Nephron progenitor cell (in vitro differentiated cells): ENCODE data around the gene NCOA7.

Experiments
- DNase-seq: peaks from one replicate; pipeline ENCODE4 v3.0.0; 2021
- H3K27ac Mint-ChIP-seq: 2 replicates; pipeline ENCODE4 v1.8.0; 2021; ENCODE audit warnings: mild to moderate bottlenecking, moderate library complexity, mixed read lengths
- H3K27me3 Mint-ChIP-seq: 2 replicates; pipeline ENCODE4 v1.8.0; 2021; ENCODE audit warnings: mild to moderate bottlenecking, low read depth, mixed read lengths; ENCODE audit not compliant: poor library complexity
- H3K36me3 Mint-ChIP-seq: 2 replicates; pipeline ENCODE4 v1.8.0; 2021; ENCODE audit warnings: low read depth, mixed read lengths
- H3K4me1 Mint-ChIP-seq: 2 replicates; pipeline ENCODE4 v1.8.0; 2021; ENCODE audit warnings: mixed read lengths
- H3K4me3 Mint-ChIP-seq: 2 replicates; pipeline ENCODE4 v1.8.0; 2021; ENCODE audit warnings: mild to moderate bottlenecking, moderate library complexity, mixed read lengths
- H3K9me3 Mint-ChIP-seq: 2 replicates; pipeline ENCODE4 v1.8.0; 2021; ENCODE audit warnings: mild to moderate bottlenecking, moderate library complexity, mixed read lengths
- TF ChIP-seq, protein P1 (sequence below): fragments of 200-600 bp; sonication (generic); IDR thresholded peaks from 2 replicates; pipeline ENCODE4 v1.5.0; 2021; ENCODE audit warnings: antibody characterized with exemption

The NCOA7 gene

GRCh38 chr6:125853168-125853567, 62.4 kb downstream of the NCOA7 start:
- Mint-ChIP-seq H3K4me3 (no peak overlapping the region), H3K9me3 (peaks cover 23% of the 10 kb centered on the region), H3K4me1 (no peaks in the 10 kb centered on the region), H3K27me3 (no peaks in the 10 kb centered on the region), H3K27ac (no peak overlapping the region), H3K36me3 (peaks cover 18% of the 10 kb centered on the region)
- TF ChIP-seq, protein P1, sequence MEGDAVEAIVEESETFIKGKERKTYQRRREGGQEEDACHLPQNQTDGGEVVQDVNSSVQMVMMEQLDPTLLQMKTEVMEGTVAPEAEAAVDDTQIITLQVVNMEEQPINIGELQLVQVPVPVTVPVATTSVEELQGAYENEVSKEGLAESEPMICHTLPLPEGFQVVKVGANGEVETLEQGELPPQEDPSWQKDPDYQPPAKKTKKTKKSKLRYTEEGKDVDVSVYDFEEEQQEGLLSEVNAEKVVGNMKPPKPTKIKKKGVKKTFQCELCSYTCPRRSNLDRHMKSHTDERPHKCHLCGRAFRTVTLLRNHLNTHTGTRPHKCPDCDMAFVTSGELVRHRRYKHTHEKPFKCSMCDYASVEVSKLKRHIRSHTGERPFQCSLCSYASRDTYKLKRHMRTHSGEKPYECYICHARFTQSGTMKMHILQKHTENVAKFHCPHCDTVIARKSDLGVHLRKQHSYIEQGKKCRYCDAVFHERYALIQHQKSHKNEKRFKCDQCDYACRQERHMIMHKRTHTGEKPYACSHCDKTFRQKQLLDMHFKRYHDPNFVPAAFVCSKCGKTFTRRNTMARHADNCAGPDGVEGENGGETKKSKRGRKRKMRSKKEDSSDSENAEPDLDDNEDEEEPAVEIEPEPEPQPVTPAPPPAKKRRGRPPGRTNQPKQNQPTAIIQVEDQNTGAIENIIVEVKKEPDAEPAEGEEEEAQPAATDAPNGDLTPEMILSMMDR, result no peak
- DNase-seq, result no peak

DNA sequence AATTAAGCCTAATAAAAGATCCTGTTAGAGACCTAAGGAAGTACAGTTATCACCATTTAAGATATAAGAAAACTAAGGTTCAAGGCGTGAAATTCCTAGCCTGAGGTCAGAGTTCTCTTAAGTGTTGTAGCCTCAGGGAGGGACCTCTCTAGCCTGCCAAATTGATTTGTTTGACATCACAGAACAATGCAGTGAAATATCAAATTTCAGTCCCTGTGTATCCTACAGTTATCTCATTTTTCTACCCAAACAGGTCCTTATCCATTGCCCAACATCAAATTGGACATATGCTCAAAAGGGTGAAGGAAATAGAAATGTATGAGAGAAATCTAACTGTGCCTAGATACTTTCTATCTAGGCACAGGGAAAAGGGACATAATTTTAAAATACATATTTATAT, 63.0 kb downstream of the NCOA7 start:
- Mint-ChIP-seq H3K4me3 (no peak overlapping the region), H3K27ac (no peak overlapping the region), H3K36me3 (peaks cover 18% of the 10 kb centered on the region), H3K4me1 (no peaks in the 10 kb centered on the region), H3K9me3 (peaks cover 23% of the 10 kb centered on the region), H3K27me3 (no peaks in the 10 kb centered on the region)
- DNase-seq, result no peak
- TF ChIP-seq, protein P1, result no peak

DNA sequence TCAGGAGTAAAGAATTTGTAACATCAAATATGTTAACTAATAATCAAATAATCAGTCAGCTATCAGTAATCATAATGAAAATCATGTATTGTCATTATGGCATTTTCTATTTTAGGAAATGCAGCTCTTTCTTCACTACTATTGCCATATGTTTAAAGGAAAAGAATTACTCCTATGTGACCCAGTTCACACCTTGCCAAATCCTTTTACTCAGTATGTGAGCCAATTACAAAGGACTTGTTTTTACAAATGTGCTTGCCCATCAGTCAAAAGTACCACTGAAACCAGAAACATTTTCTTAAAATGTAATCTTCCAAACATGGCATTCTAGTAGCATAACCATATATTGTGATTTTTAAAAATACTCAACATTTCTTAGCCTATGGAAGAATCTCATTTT, 63.6 kb downstream of the NCOA7 start:
- no peak for DNase-seq
- TF ChIP-seq, protein P1, result no peak
- Mint-ChIP-seq H3K36me3 (peaks cover 18% of the 10 kb centered on the region), H3K4me3 (no peak overlapping the region), H3K9me3 (peaks cover 23% of the 10 kb centered on the region), H3K27me3 (no peaks in the 10 kb centered on the region), H3K27ac (no peak overlapping the region), H3K4me1 (no peaks in the 10 kb centered on the region)

DNA sequence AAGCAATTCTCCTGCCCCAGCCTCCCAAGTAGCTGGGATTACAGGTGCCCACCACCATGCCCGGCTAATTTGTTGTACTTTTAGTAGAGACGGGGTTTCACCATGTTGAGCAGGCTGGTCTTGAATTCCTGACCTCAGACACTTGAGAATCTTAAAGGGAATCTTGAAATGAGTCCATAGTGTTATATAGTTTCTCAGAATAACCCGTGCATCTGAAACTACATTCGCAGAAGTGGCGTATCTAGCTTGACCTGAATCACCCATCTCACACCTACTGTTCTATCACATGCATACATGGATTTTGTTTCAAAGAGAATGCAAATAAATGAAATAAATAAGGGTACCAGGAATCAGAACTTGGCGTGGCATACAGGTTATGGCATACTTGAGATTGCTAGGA, 65.0 kb downstream of the NCOA7 start:
- TF ChIP-seq, protein P1, result no peak
- Mint-ChIP-seq H3K9me3 (peaks cover 23% of the 10 kb centered on the region), H3K27ac (no peak overlapping the region), H3K4me3 (no peak overlapping the region), H3K4me1 (no peaks in the 10 kb centered on the region), H3K36me3 (peaks cover 18% of the 10 kb centered on the region), H3K27me3 (no peaks in the 10 kb centered on the region)
- no peak for DNase-seq

GRCh38 chr6:125857846-125858245, 67.1 kb downstream of the NCOA7 start:
- Mint-ChIP-seq H3K36me3 (peaks cover 6% of the 10 kb centered on the region), H3K27me3 (peaks cover 4% of the 10 kb centered on the region), H3K4me3 (no peak overlapping the region), H3K27ac (no peak overlapping the region), H3K4me1 (no peaks in the 10 kb centered on the region), H3K9me3 (peaks cover 8% of the 10 kb centered on the region)
- TF ChIP-seq, protein P1, result no peak
- DNase-seq, result no peak

DNA sequence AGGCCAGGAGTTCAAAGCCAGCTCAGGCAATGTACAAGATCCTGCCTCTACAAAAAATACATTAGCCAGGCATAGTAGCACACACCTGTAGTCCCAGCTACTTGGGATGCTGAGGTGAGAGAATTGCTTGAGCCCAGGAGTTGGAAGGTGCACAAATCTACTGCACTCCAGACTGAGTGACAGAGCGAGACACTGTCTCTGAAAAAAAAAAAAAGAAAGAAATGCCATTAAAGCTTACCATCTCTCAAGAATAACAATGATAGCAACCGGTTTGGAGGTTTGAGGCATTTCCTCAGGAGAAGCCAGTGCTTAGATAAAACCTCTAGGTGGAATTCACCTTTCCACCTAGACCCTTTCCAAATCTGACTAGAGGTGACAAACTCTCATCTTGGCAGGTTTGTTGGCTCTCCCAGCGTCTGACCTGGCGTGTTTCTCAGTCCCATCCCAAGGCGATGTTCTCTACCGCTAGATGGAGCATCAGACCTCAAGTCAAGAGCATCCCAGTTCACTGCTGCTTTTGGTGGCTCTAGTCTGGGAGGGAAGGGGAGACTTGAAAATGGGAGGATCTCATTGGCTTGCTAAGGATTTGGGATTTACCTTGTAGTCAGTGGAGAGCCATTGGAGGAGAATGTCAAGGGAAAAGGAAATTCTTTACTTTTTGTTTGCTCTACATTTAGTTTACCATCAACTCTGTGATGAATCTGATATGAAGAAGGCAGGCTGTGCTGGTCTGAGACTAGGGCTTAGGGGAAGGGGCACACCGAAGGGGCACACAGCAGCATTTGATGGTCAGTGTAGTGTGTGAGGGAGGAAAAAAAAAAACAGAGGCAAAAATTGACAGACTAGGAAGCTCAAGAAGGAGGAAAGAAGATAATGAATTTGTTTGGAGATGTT, 67.9 kb downstream of the NCOA7 start:
- Mint-ChIP-seq H3K27ac (no peak overlapping the region), H3K4me1 (no peaks in the 10 kb centered on the region), H3K27me3 (peaks cover 4% of the 10 kb centered on the region), H3K4me3 (no peak overlapping the region), H3K36me3 (no peaks in the 10 kb centered on the region), H3K9me3 (peaks cover under 1% of the 10 kb centered on the region)
- TF ChIP-seq, protein P1, result peak; percentile 69
- DNase-seq, result peak; percentile 53
